HG03135 (cell line): ENCODE measurements around the gene KCNF1.

Experiments
- ATAC-seq: cut with Tn5 transposase; IDR thresholded peaks from one replicate; pipeline ENCODE4 v1.9.1; 2021; ENCODE audit warnings: mild to moderate bottlenecking, moderate library complexity; ENCODE audit not compliant: unreplicated experiment

KCNF1 gene

DNA sequence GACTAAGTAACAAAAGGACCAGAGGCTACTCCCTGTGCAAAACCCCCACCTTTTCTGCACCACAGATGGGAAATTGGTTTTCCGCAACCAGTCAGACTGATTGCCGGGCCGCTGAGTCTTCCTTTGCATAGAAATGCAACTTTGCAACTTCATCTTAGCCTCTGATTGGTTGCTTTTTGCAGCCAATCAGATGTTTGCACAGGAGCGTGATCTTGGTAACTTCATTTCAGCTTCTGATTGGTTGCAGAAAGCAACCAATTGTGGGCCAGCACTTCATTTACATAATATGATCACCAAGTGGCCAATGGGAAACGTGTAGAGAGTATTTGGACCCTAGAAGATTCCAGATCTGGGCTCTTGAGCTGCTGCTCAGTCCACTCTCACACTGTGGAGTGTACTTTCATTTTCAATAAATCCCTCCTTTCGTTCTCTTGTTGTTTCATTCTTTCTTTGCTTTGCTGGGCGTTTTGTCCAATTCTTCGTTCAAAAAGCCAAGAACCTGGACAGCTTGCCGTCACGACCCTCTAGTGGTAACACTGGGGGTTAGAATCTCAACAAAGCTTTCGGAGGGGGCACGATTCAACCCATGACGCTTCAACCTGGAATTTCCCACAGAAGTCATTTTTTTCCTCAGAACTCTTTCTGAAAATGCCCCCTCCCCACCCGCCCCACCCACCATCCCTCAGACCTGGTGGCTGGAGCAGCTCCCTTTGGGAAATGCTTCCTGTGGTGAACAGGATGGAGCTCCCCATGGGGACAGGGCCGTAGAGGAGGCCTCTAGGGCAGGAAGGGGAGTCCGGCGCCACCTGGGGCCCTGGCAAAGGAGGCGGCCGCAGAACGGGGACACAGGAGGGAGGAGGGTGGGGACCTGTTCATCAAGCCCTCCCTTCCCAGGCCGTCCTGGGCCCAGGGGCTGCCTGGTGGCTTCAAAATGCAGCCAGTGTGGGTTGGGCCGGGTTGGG is 31.8 kb upstream of the KCNF1 start:
- no peak for ATAC-seq

DNA sequence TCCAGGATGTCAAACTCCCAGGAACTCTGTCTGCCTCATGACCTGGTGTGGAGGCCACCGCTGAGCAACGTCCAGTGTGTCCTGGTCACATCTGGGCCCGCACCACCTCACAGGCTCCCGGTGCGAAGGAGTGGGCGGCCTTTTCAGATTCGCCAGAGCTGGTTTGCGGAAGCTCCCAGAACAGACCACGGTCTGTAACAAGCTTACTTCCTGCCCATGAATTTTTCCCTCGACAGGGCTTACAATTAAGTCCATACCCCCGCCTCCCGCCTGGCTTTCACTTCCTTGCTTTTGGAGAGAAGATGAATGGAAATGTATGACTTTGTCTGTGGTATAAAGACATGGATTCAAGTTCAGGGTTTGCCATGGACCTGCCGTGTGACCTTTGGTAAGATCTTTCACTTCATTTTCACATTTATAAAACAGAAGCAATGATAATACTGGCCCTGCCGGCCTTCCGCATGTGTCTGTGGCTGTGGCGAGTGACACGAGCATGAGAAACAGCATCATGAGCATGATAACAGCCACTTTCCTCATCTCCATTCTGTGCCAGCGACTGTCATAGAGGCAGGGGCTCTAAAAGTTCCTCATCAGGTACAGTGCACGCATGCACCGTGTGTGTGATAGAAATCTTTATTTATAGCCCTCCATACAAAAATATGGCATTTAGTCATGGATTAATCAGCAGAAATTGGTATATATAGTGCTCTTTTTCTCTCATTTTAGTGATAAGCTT is 31.0 kb upstream of the KCNF1 start:
- no peak for ATAC-seq

DNA sequence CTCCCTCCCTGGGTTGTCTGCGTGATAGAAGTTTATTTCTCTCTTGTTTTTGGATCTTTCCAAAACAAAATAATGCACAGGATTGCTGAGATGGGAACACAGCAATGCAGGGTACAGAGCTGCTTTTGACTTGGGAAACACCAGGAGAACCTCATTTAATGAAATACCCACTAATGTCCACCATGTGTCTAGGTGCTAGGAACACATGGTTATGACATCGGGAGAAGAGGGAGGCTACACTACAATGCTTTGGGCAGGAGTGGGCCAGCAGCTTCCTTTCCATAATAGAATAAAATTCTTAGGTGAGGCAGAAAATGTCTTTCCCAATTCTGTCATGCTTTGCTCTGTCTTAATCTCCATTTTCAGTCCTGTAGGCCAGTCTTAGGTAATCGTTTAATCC is 29.2 kb upstream of the KCNF1 start:
- no peak for ATAC-seq

DNA sequence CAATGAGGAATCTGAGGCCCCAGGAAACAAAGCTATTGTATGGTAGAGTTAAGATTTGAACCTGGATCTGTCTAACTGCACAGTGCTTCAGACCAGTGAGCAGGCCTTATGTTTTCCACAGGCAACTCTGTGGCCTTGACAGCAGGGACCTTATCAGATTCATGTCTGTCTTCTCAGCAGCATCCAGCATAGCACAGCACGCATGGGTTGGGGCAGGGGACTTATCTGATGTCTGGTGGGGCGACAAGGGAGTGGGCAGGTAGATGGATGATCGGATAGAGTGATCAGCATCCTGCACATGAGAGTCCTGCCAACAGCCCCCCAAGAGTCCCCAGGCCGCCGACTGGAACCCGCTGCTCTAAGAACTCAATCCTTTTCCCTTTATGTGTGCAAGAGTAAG is 28.7 kb upstream of the KCNF1 start:
- ATAC-seq: no peak

DNA sequence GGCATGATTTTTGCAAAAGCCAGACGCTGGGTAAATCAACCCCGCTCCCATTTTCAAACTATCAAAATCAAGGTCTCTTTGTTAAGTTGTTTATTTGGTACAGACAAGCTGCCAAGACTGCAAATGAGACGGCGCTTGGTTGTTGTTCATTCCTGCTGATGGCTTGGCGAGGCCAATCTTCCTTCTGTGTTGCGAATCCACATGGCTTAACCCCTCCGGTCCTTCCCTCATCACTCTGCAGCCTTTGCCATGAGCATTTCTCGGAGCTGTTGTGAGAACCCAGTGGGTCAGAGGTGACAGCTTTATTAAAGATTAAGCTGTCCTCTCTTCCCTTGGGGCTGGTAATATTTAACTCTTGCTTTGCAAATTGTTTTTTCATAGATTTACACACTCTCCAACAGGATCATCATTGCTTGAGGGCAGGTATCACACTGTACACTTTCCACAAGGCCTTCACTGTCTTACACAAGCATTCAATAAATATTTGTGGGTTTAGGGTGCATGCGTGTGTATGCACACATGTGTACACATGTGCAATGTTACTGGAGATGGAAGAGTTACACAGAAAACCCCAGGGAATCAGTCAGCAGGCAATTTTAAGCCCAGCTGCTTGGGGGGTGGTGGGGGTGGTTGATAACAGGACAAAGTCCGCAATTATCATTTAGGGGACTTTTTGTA is 27.8 kb upstream of the KCNF1 start:
- ATAC-seq: no peak

DNA sequence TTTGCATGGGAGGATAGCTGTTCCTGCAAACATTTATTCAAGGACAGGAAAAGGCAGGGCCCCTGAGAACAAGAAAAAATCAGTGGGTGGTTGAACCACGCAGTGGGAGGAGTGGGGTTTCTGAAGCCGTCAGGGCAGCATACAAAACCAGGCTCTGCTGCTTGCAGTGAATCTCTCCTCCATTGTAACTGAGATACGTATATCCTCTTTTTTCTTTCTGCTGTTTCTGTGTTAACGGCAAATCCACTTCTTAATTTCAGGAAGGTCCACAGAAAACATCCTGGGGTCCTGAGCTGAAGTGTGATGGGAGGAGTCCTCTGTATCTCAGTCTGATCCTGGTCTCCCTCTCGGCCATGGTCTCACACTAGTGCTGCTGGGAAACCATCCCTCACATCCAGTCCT is 27.2 kb upstream of the KCNF1 start:
- ATAC-seq: no peak

DNA sequence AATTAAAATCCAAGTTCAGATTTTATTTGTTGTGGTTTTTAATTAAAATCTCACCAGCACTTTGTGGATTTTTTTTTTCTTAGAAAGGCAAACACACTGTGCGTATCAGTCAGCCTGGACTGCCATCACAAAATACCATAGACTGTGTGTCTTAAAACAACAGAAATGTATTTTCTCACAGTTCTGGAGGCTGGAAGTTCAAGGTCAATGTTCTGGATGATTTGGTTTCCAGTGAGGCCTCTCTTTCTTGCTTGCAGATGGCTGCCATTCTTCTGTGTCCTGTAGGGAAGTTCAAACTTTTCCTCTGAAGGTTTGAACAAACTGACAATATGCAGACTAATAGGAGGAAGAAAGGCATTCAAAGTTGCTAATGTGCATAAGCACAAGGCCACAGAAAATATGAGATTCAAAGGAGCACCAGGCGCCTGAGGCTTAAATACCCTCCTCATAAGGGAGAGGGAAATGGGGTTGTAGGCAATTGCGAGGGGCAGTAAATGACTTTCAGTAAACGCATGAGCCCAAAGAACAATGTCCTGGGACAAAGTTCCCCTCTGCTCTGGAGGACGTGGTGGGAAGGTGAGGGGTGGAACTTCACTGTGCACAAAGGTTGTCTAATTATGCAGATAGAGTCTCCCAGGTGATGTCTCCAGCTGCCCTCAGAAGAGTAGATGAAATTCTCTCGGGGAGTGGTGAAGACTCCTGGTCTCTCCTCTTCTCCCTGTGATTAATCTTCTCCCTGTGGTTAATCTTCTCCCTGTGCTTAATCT is 26.5 kb upstream of the KCNF1 start:
- ATAC-seq: no peak

DNA sequence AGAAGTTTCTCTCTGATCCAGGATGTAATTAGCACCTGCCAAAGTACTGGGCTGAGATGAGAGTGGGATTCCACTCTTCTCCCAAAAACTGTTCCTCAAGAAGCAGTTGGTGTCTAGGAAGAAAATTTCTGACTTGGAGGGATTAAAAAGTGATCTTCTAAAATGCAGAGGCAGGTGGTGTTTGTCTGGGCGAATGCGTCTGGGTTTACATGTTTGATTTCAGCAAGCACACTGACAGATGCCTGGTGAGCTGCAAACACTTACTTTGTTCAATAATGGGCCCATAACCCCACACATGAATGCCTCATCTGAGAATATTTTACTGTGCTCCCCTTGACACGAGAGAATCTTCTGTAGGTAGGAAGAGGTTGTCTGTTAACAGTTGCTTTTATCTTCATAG is 24.3 kb upstream of the KCNF1 start:
- no peak for ATAC-seq

DNA sequence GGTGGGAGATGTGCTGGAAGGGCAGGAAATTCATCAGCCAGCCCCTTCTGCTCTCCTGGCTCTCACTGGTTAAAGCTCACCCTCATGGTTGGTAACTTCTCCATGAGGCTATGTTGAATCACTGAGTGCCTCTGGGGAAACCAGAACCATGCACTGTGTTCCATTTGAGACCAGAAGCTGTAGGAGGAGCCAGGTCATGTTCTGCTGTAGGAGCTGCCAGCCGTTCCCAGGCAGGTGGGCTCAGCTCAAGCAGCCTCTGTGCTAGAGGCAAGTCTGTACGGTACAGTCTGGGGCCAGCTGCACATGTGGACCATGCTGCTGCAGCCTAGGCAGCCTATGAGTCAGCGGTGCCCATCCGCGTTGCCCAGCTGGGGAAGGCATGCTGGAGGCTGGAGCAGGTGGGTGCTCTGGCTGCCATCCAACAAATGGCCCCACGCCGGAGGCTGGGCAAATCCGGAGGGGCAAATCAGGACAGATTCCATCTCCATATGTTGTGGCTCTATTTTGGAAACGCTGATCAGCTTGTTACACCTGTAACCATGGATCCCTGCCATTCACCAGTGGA is 22.0 kb upstream of the KCNF1 start:
- ATAC-seq: no peak

DNA sequence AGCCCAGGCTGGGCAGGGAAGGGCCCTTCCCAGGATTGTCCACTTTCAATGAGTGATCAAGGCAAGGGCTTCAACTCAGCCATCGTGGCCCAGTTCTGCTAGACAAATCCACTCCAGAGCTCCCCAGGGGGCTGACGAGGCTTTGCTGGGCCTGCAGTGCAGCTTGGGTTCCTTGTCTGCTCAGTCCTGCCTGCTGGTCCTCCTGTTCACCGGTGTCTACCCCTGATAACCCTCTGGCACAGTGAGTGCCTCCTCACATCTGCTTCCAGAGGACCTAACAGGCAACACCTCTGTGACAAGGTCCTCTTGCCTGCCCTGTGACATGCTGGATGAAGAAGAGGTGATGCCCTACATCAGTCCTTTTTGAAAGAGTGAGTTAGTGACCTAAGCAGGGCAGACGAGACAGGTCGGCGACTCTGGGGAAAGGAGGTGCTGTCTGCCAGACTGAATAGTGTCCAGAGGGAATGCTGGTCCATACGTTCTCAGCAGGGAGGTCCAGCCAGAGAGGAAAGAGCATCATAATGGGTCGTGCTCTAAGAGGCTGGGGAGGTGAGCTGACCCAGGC is 20.9 kb upstream of the KCNF1 start:
- no peak for ATAC-seq

DNA sequence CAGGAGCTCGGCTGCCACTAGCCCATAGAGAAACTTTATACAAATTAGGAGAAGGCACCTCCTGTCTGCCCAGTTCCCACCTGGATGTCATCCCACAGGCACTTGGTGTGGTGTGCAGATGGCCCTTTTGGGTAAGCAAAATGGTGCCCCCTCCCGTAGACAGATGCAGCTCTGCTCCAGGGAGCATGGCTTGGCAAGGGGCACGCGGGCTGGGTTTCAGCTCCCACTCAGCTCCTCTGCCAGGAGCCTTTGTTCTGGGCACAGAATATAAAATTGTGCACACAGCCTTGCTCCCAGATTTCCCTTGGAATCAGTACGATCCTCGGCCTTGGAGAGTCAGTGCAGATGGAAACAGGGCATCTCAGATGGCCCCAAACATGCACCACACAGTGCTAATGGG is 20.3 kb upstream of the KCNF1 start:
- no peak for ATAC-seq

DNA sequence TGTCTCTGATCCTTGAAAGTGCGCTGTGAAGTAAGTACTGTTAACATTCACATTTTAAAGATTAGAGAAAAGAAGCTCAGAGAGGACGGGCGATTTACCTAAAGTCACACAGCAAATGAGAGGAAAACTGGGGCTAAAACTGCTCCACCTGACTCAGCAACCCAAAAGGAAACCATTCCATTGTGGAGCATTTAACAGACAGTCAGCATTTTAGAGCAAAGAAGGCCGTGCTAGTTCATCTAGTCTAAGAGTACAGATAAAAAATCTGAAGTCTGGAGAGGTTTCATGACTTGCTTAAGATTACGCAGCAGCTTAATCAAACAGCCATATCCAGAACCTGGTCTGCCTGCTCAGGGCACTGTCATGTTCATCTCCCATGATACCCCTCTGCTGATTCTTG is 19.9 kb upstream of the KCNF1 start:
- ATAC-seq: no peak

DNA sequence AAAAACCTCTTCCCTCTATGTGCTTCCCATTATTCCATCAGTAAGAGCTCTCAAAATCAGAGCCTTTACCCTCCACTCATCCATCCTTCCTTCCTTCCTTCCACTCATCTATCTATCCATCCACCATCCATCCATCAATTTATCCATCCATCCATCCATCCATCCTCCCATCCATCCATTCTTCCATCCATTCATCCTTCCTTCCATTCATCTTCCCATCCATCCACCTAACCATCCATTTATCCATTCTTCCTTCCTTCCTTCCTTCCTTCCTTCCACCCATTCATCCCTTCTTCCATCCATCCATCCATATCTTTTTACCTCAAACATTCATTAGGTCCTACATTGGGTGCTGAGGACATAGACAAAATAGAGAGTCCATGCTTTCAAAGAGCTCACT is 19.4 kb upstream of the KCNF1 start:
- ATAC-seq: no peak

DNA sequence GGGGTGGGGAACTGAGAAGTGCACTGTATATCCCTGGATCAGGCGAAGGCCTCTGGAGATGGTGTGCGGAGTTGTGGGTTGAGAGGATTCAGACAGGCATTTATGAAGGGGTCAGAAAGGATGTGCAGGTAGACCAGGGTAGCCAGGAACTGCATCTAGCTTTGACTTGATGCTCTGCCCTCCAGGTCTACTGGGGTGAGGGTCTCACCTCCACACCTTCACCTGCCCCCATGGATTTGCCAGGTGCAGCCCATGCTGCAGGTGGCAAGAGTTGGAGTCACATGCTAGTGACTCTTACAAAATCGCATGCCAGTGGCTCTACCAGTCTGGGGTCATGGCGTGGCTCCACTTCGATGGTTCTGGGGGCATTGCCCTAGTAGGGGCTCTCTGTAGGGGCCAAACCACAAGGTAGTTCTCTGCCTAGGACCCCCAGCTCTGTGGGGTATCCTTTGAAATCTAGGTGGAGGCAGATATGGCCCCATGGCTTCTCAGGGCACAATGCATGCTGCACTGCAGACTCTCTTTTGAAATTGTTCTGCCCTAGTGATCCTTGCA is 18.9 kb upstream of the KCNF1 start:
- no peak for ATAC-seq

DNA sequence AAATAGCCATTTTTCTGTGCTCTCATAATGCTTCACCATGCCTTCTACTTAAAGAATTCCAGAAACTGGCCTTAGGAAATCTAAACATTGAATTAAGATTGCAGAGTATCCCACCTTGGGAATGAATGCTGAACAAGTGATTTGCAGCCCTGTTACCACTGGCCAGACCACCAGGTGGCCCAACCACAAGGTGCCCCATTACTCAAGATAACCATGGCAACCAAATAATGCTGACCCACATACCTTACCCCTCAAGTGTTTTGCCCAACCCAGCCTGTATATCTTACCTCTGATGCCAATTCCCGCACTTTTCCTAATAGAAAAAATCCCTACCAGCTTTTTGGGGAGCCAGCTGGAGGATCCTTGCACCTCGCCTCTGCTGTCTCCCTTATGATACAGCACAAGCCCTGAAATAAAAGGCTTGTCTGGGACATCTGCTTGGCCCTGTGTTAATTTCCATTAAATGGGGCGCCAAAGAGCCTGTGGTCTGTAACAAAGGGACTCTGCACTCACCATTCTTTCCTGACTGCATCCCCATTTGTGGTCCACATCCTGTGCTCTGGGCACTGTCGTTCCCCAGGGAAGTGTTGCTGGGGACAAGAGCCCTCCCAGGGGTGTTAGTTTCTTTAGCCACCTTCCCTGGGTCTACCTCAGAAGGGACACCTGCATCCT is 17.3 kb upstream of the KCNF1 start:
- no peak for ATAC-seq

DNA sequence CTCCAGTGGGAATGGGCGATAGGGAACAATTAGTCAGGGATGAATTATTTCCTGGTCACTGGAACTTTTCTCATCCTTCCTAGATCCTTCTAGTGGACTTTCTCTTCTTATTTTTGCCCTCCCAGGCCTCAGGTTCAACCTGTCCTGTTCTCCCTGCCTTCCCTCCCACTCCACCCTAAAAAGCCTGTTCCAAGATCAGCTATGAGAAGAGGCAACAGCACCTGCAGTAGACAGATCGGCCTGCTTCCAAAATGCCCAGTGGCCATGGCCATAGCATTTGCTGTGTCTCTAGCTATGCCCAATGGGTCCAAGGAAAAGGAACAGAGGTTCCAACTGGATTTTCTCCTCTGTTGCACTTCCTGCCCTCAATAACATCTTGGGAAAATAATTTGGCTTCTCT is 16.5 kb upstream of the KCNF1 start:
- ATAC-seq: no peak

DNA sequence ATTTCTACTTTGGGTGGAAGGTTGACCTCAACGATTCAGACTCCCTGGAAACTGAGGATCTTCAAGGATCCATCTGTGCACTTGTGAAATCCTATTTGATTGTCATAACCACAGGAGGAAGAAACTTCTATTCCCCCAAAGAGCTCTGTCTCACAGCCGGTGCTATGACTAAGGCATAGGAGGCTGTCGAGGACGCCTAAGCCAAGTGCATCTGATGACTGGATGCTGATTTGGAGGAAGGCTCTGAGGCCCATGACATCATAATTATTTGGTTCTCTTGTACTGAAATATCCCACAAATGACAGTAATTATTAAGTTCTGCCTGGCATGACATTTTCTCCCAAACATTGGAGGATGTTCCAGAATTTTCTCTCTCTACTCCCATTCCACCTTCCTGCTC is 13.8 kb upstream of the KCNF1 start:
- no peak for ATAC-seq

DNA sequence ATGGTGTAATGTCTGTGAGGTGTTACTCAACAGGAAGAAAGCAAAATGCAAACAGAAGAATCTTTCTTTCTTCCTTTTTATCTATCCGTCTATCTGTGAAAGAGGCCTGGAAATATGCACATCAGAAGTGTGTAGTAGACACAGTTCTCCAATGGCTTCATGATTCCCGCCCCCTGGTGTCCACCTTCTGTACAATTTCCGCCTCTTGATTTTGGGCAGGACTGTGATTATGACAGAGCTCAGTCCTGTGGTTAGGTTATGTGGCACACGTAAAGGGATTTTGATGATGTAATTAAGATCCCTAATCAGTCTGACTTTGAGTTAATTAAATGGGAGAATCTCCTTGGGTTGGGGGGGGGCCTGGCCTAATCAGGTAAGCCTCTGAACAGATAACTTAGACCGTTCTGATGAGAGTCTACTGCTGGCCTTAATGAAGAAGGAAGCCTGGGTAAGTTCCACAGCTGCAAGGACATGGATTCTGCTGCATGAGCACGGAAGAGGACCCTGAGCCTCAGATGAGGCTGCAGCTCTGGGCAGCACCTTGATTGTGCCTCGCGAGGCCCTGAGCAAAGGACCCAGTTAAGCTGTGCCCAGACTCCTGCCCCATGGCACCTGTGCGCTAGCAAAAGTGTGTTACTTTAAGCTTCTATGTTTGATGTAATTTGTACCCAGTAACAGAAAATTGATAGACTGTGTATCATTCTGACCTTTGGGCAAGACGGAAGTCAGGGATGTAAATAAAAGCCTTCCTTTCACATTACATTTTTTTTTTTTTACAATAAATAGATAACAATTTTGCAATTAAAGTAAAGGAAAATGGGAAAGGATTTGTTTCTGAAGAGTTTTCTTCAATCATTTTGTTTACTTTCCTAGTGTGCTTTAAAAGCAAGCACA is 11.3 kb upstream of the KCNF1 start:
- ATAC-seq: no peak
